OCI-LY7 (cell line): ENCODE data around the gene SYNJ2. TPM values are rescaled to one million over a fixed set of nuclear protein-coding genes. Genes with fewer than 3 reads are reported as not detected.

Experiments
- BruUV-seq: library from RNA; stranded (reverse); fragments of 400-500 nt; replicated peaks from 2 replicates; lab custom pipeline; 2021; lab: Mats Ljungman, UMichigan
- CTCF ChIA-PET: fragments of 300-600 bp; sonication (Branson Sonifier 250); formaldehyde crosslinking; loops from one replicate; lab custom pipeline; 2022; ENCODE audit warnings: antibody characterized with exemption; ENCODE audit not compliant: unreplicated experiment; lab: Charles Lee
- POLR2A ChIA-PET: fragments of 300-600 bp; sonication (Branson Sonifier 250); formaldehyde crosslinking; loops from one replicate; lab custom pipeline; 2022; ENCODE audit warnings: antibody characterized with exemption; lab: Charles Lee
- DNase-seq: peaks from one replicate; pipeline ENCODE4 v3.0.0-alpha.2; 2015; ENCODE audit warnings: low spot score
- H2AFZ ChIP-seq: fragments of 200-600 bp; sonication (generic), shearing (Covaris generic); 2 replicates; pipeline ENCODE4 v1.6.1; 2014; ENCODE audit warnings: mild to moderate bottlenecking, antibody characterized with exemption, low read length, moderate library complexity
- H3K27ac ChIP-seq: fragments of 200-600 bp; sonication (generic); 2 replicates; pipeline ENCODE4 v1.5.1; 2014; ENCODE audit warnings: mixed run types, low read depth, mild to moderate bottlenecking, moderate library complexity, low read length, inconsistent platforms; ENCODE audit not compliant: poor library complexity, severe bottlenecking
- H3K36me3 ChIP-seq: fragments of 200-600 bp; sonication (generic); 2 replicates; pipeline ENCODE4 v1.6.1; 2014; ENCODE audit warnings: mild to moderate bottlenecking, antibody characterized with exemption, low read length, moderate library complexity, mixed read lengths; ENCODE audit not compliant: insufficient read depth
- H3K4me1 ChIP-seq: fragments of 200-600 bp; sonication (generic); 2 replicates; pipeline ENCODE4 v1.5.1; 2014; ENCODE audit warnings: mild to moderate bottlenecking, low read length; ENCODE audit not compliant: insufficient read depth, poor library complexity, severe bottlenecking
- H3K4me2 ChIP-seq: fragments of 200-600 bp; sonication (generic); 2 replicates; pipeline ENCODE4 v1.6.1; 2014; ENCODE audit warnings: mild to moderate bottlenecking, low read length
- H3K4me3 ChIP-seq: fragments of 200-600 bp; sonication (generic); 2 replicates; pipeline ENCODE4 v1.5.1; 2014; ENCODE audit warnings: mild to moderate bottlenecking, low read depth, low read length; ENCODE audit not compliant: poor library complexity, severe bottlenecking
- H3K79me2 ChIP-seq: fragments of 200-600 bp; sonication (generic); 2 replicates; pipeline ENCODE4 v1.6.1; 2016; ENCODE audit warnings: low read depth, mild to moderate bottlenecking, low read length, moderate library complexity, mixed read lengths; ENCODE audit not compliant: insufficient read depth
- H3K9me2 ChIP-seq: fragments of 200-600 bp; sonication (generic); 2 replicates; pipeline ENCODE4 v1.6.1; 2016; ENCODE audit warnings: mild to moderate bottlenecking, low read length, mixed read lengths; ENCODE audit not compliant: insufficient read depth
- H3K9me3 ChIP-seq: fragments of 200-600 bp; sonication (generic); 2 replicates; pipeline ENCODE4 v1.6.1; 2014; ENCODE audit warnings: mild to moderate bottlenecking, mixed run types, low read length, mixed read lengths
- H4K20me1 ChIP-seq: fragments of 200-600 bp; sonication (generic); 2 replicates; pipeline ENCODE4 v1.6.1; 2014; ENCODE audit warnings: mild to moderate bottlenecking, antibody characterized with exemption, low read length, moderate library complexity, mixed read lengths; ENCODE audit not compliant: insufficient read depth
- CTCF ChIP-seq: fragments of 200-600 bp; sonication (generic); conservative IDR thresholded peaks from 2 replicates; pipeline ENCODE4 v1.5.1; 2014; ENCODE audit warnings: mild to moderate bottlenecking, antibody characterized with exemption, low read length, moderate library complexity, mixed read lengths
- EZH2phosphoT487 ChIP-seq: fragments of 200-600 bp; sonication (generic); IDR thresholded peaks from 2 replicates; pipeline ENCODE4 v1.6.1; 2018; ENCODE audit warnings: low read depth, borderline replicate concordance, mild to moderate bottlenecking, mixed run types, antibody characterized with exemption, low read length, moderate library complexity, mixed read lengths
- intact Hi-C: fragments of 100-400 bp; cut with micrococcal nuclease; formaldehyde crosslinking; loops from one replicate; pipeline ENCODE4 v1.10.0; 2022; ENCODE audit not compliant: unreplicated experiment
- total RNA-seq, 2 experiments: library from RNA; depleted of rRNA in 1 of 2; stranded (reverse); fragments of >200 nt in 1 of 2; shearing (Covaris generic) in 1 of 2; gene quantifications; 2 replicates each; pipeline ENCODE4 v1.2.3, GENCODE V29; 2014 to 2022

SYNJ2 gene
- total RNA-seq, 2 experiments from 2014 or later, result 0.21 TPM; not detected in 1

- H3K4me3 ChIP-seq, result no peak overlapping the region
- ChIA-PET POLR2A (interaction anchor here (0.6 to 0.7 kb wide), 5 partner anchors 26 to 370 kb away, joined by 3 to 7 read pairs (median 5); no protein-coding TSS in a partner anchor), CTCF (no interaction called here)
- H3K36me3 ChIP-seq, result no peaks in the 10 kb centered on the region
- no peak overlapping the region for H3K27ac ChIP-seq
- H3K4me1 ChIP-seq, result peaks cover 10% of the 10 kb centered on the region
- intact Hi-C loops, result no loop called here
- no peaks in the 10 kb centered on the region for H4K20me1 ChIP-seq
- no peak overlapping the region for H3K4me2 ChIP-seq
- no peaks in the 10 kb centered on the region for H3K79me2 ChIP-seq
- no peaks in the 10 kb centered on the region for H3K9me2 ChIP-seq
- no TSS peak for BruUV-seq
- no peaks in the 10 kb centered on the region for H3K9me3 ChIP-seq
- TF ChIP-seq CTCF (no peak), EZH2phosphoT487 (no peak)
- H2AFZ ChIP-seq, result no peak overlapping the region
- DNase-seq, result no peak
These were observed 11.4 kb downstream of the SYNJ2 start for GRCh38 chr6:157993076-157993475.

- no peaks in the 10 kb centered on the region for H3K9me3 ChIP-seq
- H3K36me3 ChIP-seq, result no peaks in the 10 kb centered on the region
- H3K79me2 ChIP-seq, result no peaks in the 10 kb centered on the region
- peaks cover 10% of the 10 kb centered on the region for H3K4me1 ChIP-seq
- no peak overlapping the region for H3K4me2 ChIP-seq
- BruUV-seq, result no TSS peak
- H3K27ac ChIP-seq, result no peak overlapping the region
- H4K20me1 ChIP-seq, result no peaks in the 10 kb centered on the region
- H3K9me2 ChIP-seq, result no peaks in the 10 kb centered on the region
- ChIA-PET CTCF (interaction anchor here (0.6 kb wide), 1 partner anchor 17 kb away, joined by 3 read pairs; no protein-coding TSS in a partner anchor), POLR2A (interaction anchor here (0.6 kb wide), 1 partner anchor 1939 kb away, joined by 5 read pairs; no protein-coding TSS in a partner anchor)
- intact Hi-C loops, result no loop called here
- H2AFZ ChIP-seq, result no peak overlapping the region
- no peak for DNase-seq
- no peak overlapping the region for H3K4me3 ChIP-seq
- TF ChIP-seq EZH2phosphoT487, result no peak
- TF ChIP-seq CTCF, result no peak
These were observed 12.6 kb downstream of the SYNJ2 start for GRCh38 chr6:157994125-157994795.

- H3K79me2 ChIP-seq, result no peaks in the 10 kb centered on the region
- TF ChIP-seq CTCF, result no peak
- TF ChIP-seq EZH2phosphoT487, result no peak
- ChIA-PET POLR2A (no interaction called here), CTCF (no interaction called here)
- no peaks in the 10 kb centered on the region for H3K9me3 ChIP-seq
- H3K4me1 ChIP-seq, result peaks cover 4% of the 10 kb centered on the region
- DNase-seq, result no peak
- intact Hi-C loops, result no loop called here
- H4K20me1 ChIP-seq, result no peaks in the 10 kb centered on the region
- no peaks in the 10 kb centered on the region for H3K36me3 ChIP-seq
- H3K9me2 ChIP-seq, result no peaks in the 10 kb centered on the region
- H3K4me3 ChIP-seq, result no peak overlapping the region
- H3K4me2 ChIP-seq, result no peak overlapping the region
- no TSS peak for BruUV-seq
- no peak overlapping the region for H2AFZ ChIP-seq
- H3K27ac ChIP-seq, result no peak overlapping the region
These were observed 13.8 kb downstream of the SYNJ2 start for GRCh38 chr6:157995458-157995857.
